LNCaP clone FGC (cell line): ENCODE data around the gene BOK.
"Not testable (repeated sequence)": the region's sequence is repeated elsewhere in the genome, so short reads cannot be mapped to it uniquely, and the experiment has no call there.

ENCODE experiments used
- DNase-seq: peaks from one replicate; pipeline ENCODE4 v3.0.0-alpha.2; 2011; ENCODE audit warnings: low read depth
- H3K4me3 ChIP-seq: 2 replicates; pipeline ENCODE4 v1.5.1; 2011; ENCODE audit warnings: mild to moderate bottlenecking, low read depth, low read length, control low read depth
- TF ChIP-seq, protein P1 (sequence below): IDR thresholded peaks from 2 replicates; pipeline ENCODE4 v1.5.1; 2012; ENCODE audit warnings: mild to moderate bottlenecking; ENCODE audit not compliant: control insufficient read depth, insufficient read depth; ENCODE audit errors: extremely low read depth

The BOK gene

GRCh38 chr2:241517297-241517696, 41.2 kb upstream of the BOK start:
- no peak overlapping the region for H3K4me3 ChIP-seq
- TF ChIP-seq, protein P1, sequence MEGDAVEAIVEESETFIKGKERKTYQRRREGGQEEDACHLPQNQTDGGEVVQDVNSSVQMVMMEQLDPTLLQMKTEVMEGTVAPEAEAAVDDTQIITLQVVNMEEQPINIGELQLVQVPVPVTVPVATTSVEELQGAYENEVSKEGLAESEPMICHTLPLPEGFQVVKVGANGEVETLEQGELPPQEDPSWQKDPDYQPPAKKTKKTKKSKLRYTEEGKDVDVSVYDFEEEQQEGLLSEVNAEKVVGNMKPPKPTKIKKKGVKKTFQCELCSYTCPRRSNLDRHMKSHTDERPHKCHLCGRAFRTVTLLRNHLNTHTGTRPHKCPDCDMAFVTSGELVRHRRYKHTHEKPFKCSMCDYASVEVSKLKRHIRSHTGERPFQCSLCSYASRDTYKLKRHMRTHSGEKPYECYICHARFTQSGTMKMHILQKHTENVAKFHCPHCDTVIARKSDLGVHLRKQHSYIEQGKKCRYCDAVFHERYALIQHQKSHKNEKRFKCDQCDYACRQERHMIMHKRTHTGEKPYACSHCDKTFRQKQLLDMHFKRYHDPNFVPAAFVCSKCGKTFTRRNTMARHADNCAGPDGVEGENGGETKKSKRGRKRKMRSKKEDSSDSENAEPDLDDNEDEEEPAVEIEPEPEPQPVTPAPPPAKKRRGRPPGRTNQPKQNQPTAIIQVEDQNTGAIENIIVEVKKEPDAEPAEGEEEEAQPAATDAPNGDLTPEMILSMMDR = no peak
- DNase-seq = no peak

DNA sequence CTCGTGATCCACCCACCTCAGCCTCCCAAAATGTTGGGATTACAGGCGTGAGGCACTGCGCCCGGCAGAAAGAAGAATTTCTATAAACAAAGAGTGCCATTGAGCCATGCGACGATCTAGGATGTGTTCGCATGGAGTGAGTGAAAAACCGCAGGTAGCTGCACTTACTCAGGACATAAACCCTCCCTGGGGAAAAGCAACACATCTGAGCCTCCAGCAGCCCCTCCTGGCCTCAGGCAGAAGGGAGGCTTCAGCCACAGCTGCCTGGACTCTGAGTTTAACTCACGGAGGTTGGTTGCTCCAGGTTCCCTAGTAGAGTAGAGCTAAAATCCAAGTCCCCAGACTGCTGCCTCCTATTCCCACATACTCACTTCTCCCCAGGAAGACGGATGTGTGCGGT, 38.9 kb upstream of the BOK start:
- TF ChIP-seq, protein P1 = no peak
- DNase-seq = no peak
- no peak overlapping the region for H3K4me3 ChIP-seq

GRCh38 chr2:241522477-241522876, 36.1 kb upstream of the BOK start:
- no peak overlapping the region for H3K4me3 ChIP-seq
- DNase-seq = no peak
- TF ChIP-seq, protein P1 = no peak

DNA sequence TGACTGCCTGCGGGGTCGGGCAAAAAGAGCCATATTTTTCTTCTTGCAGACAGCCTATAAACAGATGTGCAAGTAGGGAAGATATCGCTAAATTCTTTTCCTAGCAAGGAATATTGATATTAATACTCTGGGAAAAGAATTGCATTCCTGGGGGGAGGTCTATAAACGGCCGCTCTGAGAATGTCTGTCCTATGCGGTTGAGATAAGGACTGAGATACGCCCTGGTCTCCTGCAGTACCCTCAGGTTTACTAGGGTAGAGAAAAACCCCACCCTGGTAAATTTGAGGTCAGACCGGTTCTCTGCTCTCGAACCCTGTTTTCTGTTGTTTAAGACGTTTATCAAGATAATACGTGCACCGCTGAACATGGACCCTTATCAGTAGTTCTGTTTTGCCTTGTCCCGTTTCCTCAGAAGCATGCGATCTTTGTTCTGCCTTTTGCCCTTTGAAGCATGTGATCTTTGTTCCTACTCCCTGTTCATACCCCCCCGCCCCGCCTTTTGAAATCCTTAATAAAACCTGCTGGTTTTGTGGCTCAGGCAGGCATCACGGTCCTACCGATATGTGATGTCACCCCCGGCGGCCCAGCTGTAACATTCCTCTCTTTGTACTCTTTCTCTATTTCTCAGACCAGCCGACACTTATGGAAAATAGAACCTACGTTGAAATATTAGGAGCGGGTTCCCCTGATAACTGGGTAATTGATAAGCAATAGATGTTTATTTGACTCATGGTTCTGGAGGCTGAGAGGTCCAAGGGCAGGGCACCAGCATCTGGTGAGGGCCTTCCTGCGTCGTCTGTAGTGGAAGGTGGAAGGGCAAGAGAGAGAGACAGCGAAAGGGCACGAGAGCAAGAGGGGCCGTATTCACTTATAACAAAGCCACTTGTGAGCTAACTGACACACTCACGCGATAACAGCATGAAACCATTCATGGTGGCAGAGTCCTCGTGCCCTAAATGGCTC, 32.4 kb upstream of the BOK start:
- DNase-seq, H3K4me3 ChIP-seq: not testable (repeated sequence)

- H3K4me3 ChIP-seq = no peak overlapping the region
- TF ChIP-seq, protein P1 = no peak
- DNase-seq = no peak
These were observed 28.0 kb upstream of the BOK start for GRCh38 chr2:241530571-241530970.

DNA sequence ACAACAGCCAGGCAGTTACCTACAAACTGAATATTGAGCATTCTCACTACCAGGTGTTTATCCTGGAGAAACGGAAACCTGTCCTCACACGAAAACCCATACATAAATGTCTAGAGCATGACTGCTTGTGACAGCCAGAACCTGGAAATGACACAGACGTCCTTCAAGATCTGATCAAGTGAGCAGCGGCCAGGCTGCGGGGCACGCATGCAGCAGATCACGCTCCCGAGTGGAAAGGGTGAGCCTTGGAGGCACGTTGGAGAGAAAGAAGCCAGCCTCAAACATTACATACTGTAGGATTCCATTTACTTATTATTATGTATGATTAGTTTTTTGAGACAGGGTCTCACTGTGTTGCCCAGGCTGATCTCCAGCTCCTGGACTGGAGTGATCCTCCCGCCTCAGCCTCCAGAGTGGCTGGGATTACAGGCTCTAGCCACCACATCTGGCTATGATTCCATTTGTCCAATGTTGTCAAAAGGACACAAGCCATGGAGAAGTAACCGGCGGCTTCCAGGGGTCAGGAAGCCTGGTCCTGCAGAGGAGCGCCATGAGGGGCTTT, 27.3 kb upstream of the BOK start:
- H3K4me3 ChIP-seq = no peak overlapping the region
- TF ChIP-seq, protein P1 = no peak
- no peak for DNase-seq

GRCh38 chr2:241532168-241532567, 26.4 kb upstream of the BOK start:
- no peak overlapping the region for H3K4me3 ChIP-seq
- DNase-seq = no peak
- TF ChIP-seq, protein P1 = no peak
